ENCODE measurements around the gene MYL5.
"Not testable (repeated sequence)": the region's sequence is repeated elsewhere in the genome, so short reads cannot be mapped to it uniquely, and the experiment has no call there.

Gene MYL5

GRCh38 chr4:729336-730315, 55.3 kb downstream of the MYL5 start:
- no peak for DNase-seq
- no peak overlapping the region for H3K27ac ChIP-seq (ENCODE audit: insufficient read depth in 1 of 2, low read depth in 1 of 2, low read length in 2 of 2, poor library complexity in 1 of 2, severe bottlenecking in 2 of 2)
- H3K4me1 ChIP-seq (ENCODE audit: control extremely low read depth in 1 of 4, control insufficient read depth in 4 of 4, insufficient read depth in 4 of 4, low read length in 3 of 4): peaks cover 0 to 41% (median 20%) of the 10 kb centered on the region in 4 experiments
- H3K27me3 ChIP-seq (replicated peaks in 2 of 5; ENCODE audit: control insufficient read depth in 4 of 5, insufficient read depth in 5 of 5, low read length in 4 of 5): no peaks in the 10 kb centered on the region
- H3K36me3 ChIP-seq (ENCODE audit: control insufficient read depth in 4 of 4, insufficient read depth in 4 of 4, low read length in 3 of 4): peaks cover 2 to 37% (median 29%) of the 10 kb centered on the region in 4 experiments
- H3K4me3 ChIP-seq (ENCODE audit: control insufficient read depth in 1 of 7, extremely low read depth in 1 of 7, insufficient read depth in 4 of 7, low read depth in 2 of 7, low read length in 6 of 7): no peak overlapping the region
- H3K9me3 ChIP-seq (ENCODE audit: control extremely low read depth in 1 of 5, control insufficient read depth in 4 of 5, insufficient read depth in 2 of 5, low read depth in 1 of 5, low read length in 4 of 5): no peaks in the 10 kb centered on the region
- 95% methylated on average over 10 of the region's 20 CpGs for WGBS (ENCODE audit: insufficient coverage)
- POLR2A ChIA-PET: no interaction called here
- CTCF ChIA-PET: interaction anchor here (1.0 kb wide), 1 partner anchor 45 kb away, joined by 6 read pairs; no protein-coding TSS in a partner anchor

- DNase-seq: no peak
- CTCF ChIA-PET: no interaction called here
- H3K27ac ChIP-seq (ENCODE audit: insufficient read depth in 1 of 2, low read depth in 1 of 2, low read length in 2 of 2, poor library complexity in 1 of 2, severe bottlenecking in 2 of 2): no peak overlapping the region
- 98% methylated on average over 27 of the region's 27 CpGs for WGBS (ENCODE audit: insufficient coverage)
- H3K27me3 ChIP-seq (replicated peaks in 2 of 5; ENCODE audit: control insufficient read depth in 4 of 5, insufficient read depth in 5 of 5, low read length in 4 of 5): no peaks in the 10 kb centered on the region
- no peaks in the 10 kb centered on the region for H3K9me3 ChIP-seq (ENCODE audit: control extremely low read depth in 1 of 5, control insufficient read depth in 4 of 5, insufficient read depth in 2 of 5, low read depth in 1 of 5, low read length in 4 of 5)
- H3K36me3 ChIP-seq (ENCODE audit: control insufficient read depth in 4 of 4, insufficient read depth in 4 of 4, low read length in 3 of 4): peaks cover 3 to 45% (median 34%) of the 10 kb centered on the region in 4 experiments
- H3K4me1 ChIP-seq (ENCODE audit: control extremely low read depth in 1 of 4, control insufficient read depth in 4 of 4, insufficient read depth in 4 of 4, low read length in 3 of 4): peaks cover 0 to 36% (median 18%) of the 10 kb centered on the region in 4 experiments
- no peak overlapping the region for H3K4me3 ChIP-seq (ENCODE audit: control insufficient read depth in 1 of 7, extremely low read depth in 1 of 7, insufficient read depth in 4 of 7, low read depth in 2 of 7, low read length in 6 of 7)
- POLR2A ChIA-PET: no interaction called here
These were observed 56.2 kb downstream of the MYL5 start for GRCh38 chr4:730511-730910.

GRCh38 chr4:730946-731904, 56.9 kb downstream of the MYL5 start:
- DNase-seq; H3K27ac ChIP-seq (ENCODE audit: insufficient read depth in 1 of 2, low read depth in 1 of 2, low read length in 2 of 2, poor library complexity in 1 of 2, severe bottlenecking in 2 of 2); H3K4me3 ChIP-seq (ENCODE audit: control insufficient read depth in 1 of 7, extremely low read depth in 1 of 7, insufficient read depth in 4 of 7, low read depth in 2 of 7, low read length in 6 of 7); H3K27me3 ChIP-seq (replicated peaks in 2 of 5; ENCODE audit: control insufficient read depth in 4 of 5, insufficient read depth in 5 of 5, low read length in 4 of 5); CTCF ChIA-PET; H3K9me3 ChIP-seq (ENCODE audit: control extremely low read depth in 1 of 5, control insufficient read depth in 4 of 5, insufficient read depth in 2 of 5, low read depth in 1 of 5, low read length in 4 of 5); POLR2A ChIA-PET: not testable (repeated sequence)
- peaks cover 5 to 49% (median 38%) of the 10 kb centered on the region in 4 experiments for H3K36me3 ChIP-seq (ENCODE audit: control insufficient read depth in 4 of 4, insufficient read depth in 4 of 4, low read length in 3 of 4)
- H3K4me1 ChIP-seq (ENCODE audit: control extremely low read depth in 1 of 4, control insufficient read depth in 4 of 4, insufficient read depth in 4 of 4, low read length in 3 of 4): peaks cover 0 to 29% (median 12%) of the 10 kb centered on the region in 4 experiments
- 95% methylated on average over 37 of the region's 68 CpGs for WGBS (ENCODE audit: insufficient coverage)
